RWPE1 (cell line): ENCODE data around the gene EPHB1.

Source experiments
- CTCF ChIA-PET: fragments of 350-600 bp; sonication (Branson Sonifier 250); formaldehyde crosslinking; extraction: SDS; loops from one replicate; lab custom pipeline; 2021; lab: Yijun Ruan, JAX
- POLR2A ChIA-PET: fragments of 400-600 bp; formaldehyde crosslinking; extraction: SDS; loops from one replicate; lab custom pipeline; 2020; ENCODE audit warnings: antibody characterized with exemption; ENCODE audit not compliant: low non-redundant PET; lab: Yijun Ruan, JAX
- DNase-seq: peaks from one replicate; pipeline ENCODE4 v3.0.0; 2012; ENCODE audit warnings: low spot score
- H3K27ac ChIP-seq: fragments of 450-650 bp; 2 replicates; pipeline ENCODE4 v1.5.1; 2017
- CTCF ChIP-seq: fragments of 450-650 bp; conservative IDR thresholded peaks from 2 replicates; pipeline ENCODE4 v1.5.1; 2017; ENCODE audit warnings: low read depth, mild to moderate bottlenecking

Gene EPHB1

GRCh38 chr3:134933997-134934396, 138.9 kb downstream of the EPHB1 start:
- TF ChIP-seq CTCF, result no peak
- ChIA-PET POLR2A (no interaction called here), CTCF (interaction anchor here (0.9 kb wide), 1 partner anchor 73 kb away, joined by 4 read pairs; no protein-coding TSS in a partner anchor)
- no peak for DNase-seq
- no peak overlapping the region for H3K27ac ChIP-seq

- no peak for DNase-seq
- no peak for TF ChIP-seq CTCF
- CTCF ChIA-PET, result interaction anchor here (0.6 kb wide), 1 partner anchor 131 kb away, joined by 6 read pairs; no protein-coding TSS in a partner anchor
- POLR2A ChIA-PET, result no interaction called here
- no peak overlapping the region for H3K27ac ChIP-seq
Observed at GRCh38 chr3:134934933-134935332, 139.9 kb downstream of the EPHB1 start.

GRCh38 chr3:134937256-134938028, 142.4 kb downstream of the EPHB1 start:
- no peak for TF ChIP-seq CTCF
- DNase-seq, result no peak
- CTCF ChIA-PET, result interaction anchor here (0.6 kb wide), 1 partner anchor 399 kb away, joined by 3 read pairs; no protein-coding TSS in a partner anchor
- POLR2A ChIA-PET, result no interaction called here
- H3K27ac ChIP-seq, result no peak overlapping the region

GRCh38 chr3:134938029-134938525, 143.0 kb downstream of the EPHB1 start:
- no peak for TF ChIP-seq CTCF
- ChIA-PET CTCF (interaction anchor here (0.6 kb wide), 1 partner anchor 399 kb away, joined by 3 read pairs; no protein-coding TSS in a partner anchor), POLR2A (no interaction called here)
- H3K27ac ChIP-seq, result no peak overlapping the region
- no peak for DNase-seq

- peak; percentile 12 for DNase-seq
- no peak for TF ChIP-seq CTCF
- ChIA-PET CTCF (interaction anchor here (1.1 kb wide), 1 partner anchor 147 kb away, joined by 4 read pairs; no protein-coding TSS in a partner anchor), POLR2A (no interaction called here)
- no peak overlapping the region for H3K27ac ChIP-seq
Observed at GRCh38 chr3:134939978-134940377, 144.9 kb downstream of the EPHB1 start.

GRCh38 chr3:134941820-134942219, 146.8 kb downstream of the EPHB1 start:
- H3K27ac ChIP-seq, result no peak overlapping the region
- no peak for DNase-seq
- TF ChIP-seq CTCF, result no peak
- POLR2A ChIA-PET, result no interaction called here
- CTCF ChIA-PET, result no interaction called here
